K562 treated with DMSO at 1 percent for 12 hours (cell line): ENCODE measurements around the gene PFKFB1. TPM values are rescaled to one million over a fixed set of nuclear protein-coding genes. Genes with fewer than 3 reads are reported as not detected.

ENCODE experiments used
- total RNA-seq: library from RNA; unstranded; fragments of 300-600 nt; gene quantifications from 2 replicates; pipeline ENCODE4 v1.2.3, GENCODE V29; 2022; ENCODE audit not compliant: insufficient read depth

The PFKFB1 gene
- not detected in 2 replicates for total RNA-seq

DNA sequence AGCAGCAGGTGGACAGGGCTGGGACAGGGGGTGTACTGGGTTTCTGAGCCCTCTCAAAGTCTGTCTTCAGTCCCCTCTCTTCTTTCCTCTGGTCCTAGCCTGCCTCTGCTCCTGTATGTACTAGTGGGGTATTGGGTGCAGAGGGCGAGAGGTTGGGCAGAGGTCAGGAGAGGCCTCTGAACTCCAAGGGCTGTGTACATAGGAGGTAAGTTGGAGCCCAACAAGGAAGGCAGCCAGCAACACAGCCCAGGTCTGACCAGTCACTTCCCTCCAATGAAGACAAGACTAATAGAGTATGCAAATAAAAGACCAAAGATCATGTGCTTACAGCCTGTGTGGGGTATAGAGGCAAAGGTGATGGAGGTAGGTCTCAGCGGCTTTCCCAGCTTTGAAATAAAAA is at the start of gene PFKFB1:
Gene PFKFB1, minus strand, starts transcription at position 90 of the 400 bp plus-strand sequence. CDS start 181 bp downstream, outside the sequence.

DNA sequence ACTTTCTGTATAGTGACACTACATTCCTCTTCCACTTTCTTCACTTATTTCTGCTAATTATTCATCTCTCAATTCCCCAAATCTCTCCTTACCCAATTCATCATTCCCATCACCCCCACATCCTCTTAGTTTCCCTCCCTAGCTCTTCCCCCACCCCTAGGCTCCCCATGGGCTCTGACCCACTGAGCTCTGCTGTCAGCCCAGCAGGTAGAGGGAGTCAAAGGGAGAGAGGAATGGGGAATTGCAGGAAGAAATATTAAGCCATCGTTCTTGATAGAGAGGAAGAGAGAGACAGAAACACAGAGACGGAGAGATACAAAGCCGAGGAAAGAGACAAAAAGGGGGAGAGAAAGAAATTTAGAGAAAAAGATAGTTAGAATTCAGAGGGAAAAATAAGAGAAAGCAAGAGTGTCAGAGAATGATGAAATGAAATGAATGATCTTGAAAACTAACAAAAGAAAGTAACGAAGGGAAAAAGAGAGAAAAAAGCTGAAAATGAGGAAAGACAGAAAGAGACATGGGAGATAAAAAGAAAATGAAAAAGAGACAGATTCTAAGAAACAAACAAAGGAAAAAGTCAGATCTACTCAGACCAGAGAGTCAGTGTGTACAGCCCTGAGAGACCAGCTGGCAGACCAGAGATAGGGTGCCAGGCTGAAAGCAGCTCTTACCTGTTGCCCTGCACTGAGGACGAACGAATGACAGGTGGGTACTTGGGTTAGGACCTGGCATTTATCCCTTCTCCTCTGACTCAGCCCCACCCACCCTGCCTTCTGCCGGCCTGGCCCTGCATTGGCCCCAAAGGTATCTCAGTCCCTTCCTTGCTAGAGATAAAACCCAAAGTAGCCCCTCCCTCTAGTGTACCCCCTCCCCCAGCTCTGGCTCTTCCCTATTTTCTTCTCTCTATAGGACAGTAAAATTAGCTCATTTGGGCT is 36.5 kb upstream of the PFKFB1 start, which contains the start of gene ALAS2:
Gene ALAS2, minus strand, starts transcription at position 707 of the 935 bp plus-strand sequence. CDS start 4,977 bp downstream, outside the sequence.

DNA sequence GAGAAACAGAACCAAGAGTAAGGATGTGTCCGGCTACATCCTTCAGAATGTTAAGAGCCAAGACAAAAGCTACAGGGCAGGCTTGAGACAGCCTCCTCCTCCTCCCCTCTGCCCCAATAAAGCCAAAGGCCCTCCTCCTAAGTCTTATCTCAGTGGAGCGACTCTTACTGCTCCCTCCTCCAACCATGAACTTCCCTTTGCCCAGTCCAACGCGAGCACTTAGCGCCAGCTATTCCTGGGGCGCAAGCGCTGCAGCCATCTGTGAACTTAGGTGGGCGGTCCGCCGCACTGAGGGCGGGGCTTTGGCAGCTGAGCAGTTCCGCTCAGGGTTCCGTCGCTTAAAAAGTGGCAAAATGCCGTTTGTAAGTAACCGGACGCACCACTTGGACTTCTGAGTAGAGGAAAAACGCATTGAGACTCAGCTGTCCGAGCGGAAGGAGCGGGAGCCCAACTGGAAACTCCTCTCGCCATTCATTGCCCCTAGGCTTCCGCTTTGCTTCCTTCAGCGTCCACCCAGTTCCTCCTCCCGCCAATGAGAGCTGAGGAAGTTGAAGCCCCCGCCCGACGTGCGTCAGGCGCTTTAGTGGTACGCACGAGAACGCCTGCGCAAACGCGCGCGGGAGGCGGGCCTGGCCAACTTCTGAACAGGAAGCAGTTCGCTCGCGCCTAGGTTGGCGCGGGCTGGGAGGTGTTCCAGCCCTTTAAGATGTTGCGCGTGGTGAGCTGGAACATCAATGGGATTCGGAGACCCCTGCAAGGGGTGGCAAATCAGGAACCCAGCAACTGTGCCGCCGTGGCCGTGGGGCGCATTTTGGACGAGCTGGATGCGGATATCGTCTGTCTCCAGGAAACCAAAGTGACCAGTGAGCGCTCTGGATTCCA is 6.0 kb upstream of the PFKFB1 start, which contains the start of gene APEX2:
Gene APEX2, plus strand, starts transcription at position 647 of the 882 bp plus-strand sequence. Its CDS starts 60 bp downstream, at position 707.

DNA sequence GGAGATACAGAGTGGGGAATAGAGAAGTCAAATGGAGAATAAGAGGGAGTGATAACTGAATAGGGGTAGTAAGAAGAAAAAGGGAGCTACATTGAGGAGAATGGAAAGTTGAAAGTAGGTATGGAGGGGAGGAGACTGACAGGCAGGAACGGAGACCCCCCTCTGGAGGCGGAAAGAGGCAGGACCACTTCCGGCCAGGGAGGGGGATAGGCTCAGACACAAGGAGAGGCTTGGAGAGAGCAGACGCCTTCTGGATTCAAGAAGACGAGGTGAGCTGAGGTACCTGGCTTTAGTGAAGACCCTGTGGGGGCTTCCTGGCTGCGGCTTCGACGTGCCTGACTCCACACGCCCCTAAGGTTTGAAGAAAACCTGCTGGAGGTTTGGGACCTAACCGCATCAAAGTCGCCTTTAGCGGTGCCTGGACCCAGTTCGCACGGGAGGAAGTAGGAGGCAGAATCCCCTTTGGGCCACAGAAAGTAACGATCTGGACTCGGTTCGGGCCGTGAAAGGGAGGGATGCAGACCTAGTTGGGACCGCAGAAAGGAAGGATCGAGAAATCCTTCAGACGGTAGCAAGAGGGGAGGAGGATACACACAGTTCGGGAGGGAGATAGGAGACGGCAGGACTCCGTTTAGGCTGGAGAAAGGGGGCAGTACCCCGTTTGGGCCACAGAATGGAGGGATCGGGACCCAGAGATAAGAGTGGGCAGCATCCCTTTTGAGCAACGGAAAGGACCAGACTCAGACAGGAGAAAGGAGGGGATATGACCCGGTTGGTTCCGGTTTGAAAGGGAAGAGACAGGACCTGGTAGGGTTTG is 73.2 kb downstream of the PFKFB1 start, which contains the start of gene TRO:
Gene TRO, plus strand, starts transcription at position 215 of the 817 bp plus-strand sequence. CDS start 1,423 bp downstream, outside the sequence.

Other genes with a start within 250 kb of the PFKFB1 start
- not detected in 2 replicates for gene ITIH6, start 195.9 kb downstream of the PFKFB1 start, total RNA-seq
- gene MAGED2, start 186.4 kb downstream of the PFKFB1 start, total RNA-seq = 33.8 and 45.6 TPM in 2 replicates
- 0.94 and 2.3 TPM in 2 replicates for gene TRO, start 73.4 kb downstream of the PFKFB1 start, total RNA-seq
- gene APEX2, start 6.2 kb upstream of the PFKFB1 start, total RNA-seq = 20.6 and 26.9 TPM in 2 replicates
- 59.2 and 71.4 TPM in 2 replicates for gene ALAS2, start 36.8 kb upstream of the PFKFB1 start, total RNA-seq
- 28.3 and 31.1 TPM in 2 replicates for gene PAGE2B, start 80.8 kb upstream of the PFKFB1 start, total RNA-seq
- 3.5 and 5.3 TPM in 2 replicates for gene PAGE2, start 94.8 kb upstream of the PFKFB1 start, total RNA-seq
- 234 and 275 TPM in 2 replicates for gene PAGE5, start 226.2 kb upstream of the PFKFB1 start, total RNA-seq